ENCODE measurements around the gene OBP2B. TPM values are rescaled to one million over a fixed set of nuclear protein-coding genes. Genes with fewer than 3 reads are reported as not detected.

The OBP2B gene
- polyA plus RNA-seq, 1 donor from 2014 or later: not detected

GRCh38 chr9:133203506-133204075, 5.5 kb downstream of the OBP2B start:
- H3K9ac ChIP-seq (ENCODE audit: low read length): no peak overlapping the region
- H3K9me3 ChIP-seq (ENCODE audit: low read length): no peaks in the 10 kb centered on the region
- no peaks in the 10 kb centered on the region for H3F3A ChIP-seq (ENCODE audit: insufficient read depth, low read length, poor library complexity, severe bottlenecking)
- H3K27ac ChIP-seq (ENCODE audit: low read length): no peak overlapping the region
- no peaks in the 10 kb centered on the region for H3K79me2 ChIP-seq (replicated peaks; ENCODE audit: insufficient read depth, low read length)
- no peak overlapping the region for H3K4me2 ChIP-seq (ENCODE audit: low read length)
- H4K20me1 ChIP-seq (ENCODE audit: insufficient read depth): no peaks in the 10 kb centered on the region
- TF ChIP-seq RAD21 (conservative IDR thresholded peaks at IDR 0.05) (no peak), EZH2 (IDR thresholded peaks at IDR 0.05; ENCODE audit: borderline replicate concordance, insufficient read depth, low read length, poor library complexity, severe bottlenecking) (no peak), MXI1 (conservative IDR thresholded peaks at IDR 0.05; ENCODE audit: poor library complexity, severe bottlenecking) (no peak), EP300 (conservative IDR thresholded peaks at IDR 0.05; ENCODE audit: poor library complexity, severe bottlenecking) (no peak), CTCF (IDR thresholded peaks at IDR 0.05; ENCODE audit: poor library complexity, severe bottlenecking) (no peak), POLR2AphosphoS5 (IDR thresholded peaks at IDR 0.05) (no peak), TAF1 (IDR thresholded peaks at IDR 0.05; ENCODE audit: low read depth) (no peak), REST (IDR thresholded peaks at IDR 0.05; ENCODE audit: borderline replicate concordance) (no peak)
- H3K36me3 ChIP-seq (ENCODE audit: insufficient read depth, low read length): no peaks in the 10 kb centered on the region
- no peak overlapping the region for H2AFZ ChIP-seq (ENCODE audit: low read depth, low read length)
- H3K4me3 ChIP-seq (ENCODE audit: low read length): no peak overlapping the region
- H3K9me2 ChIP-seq (ENCODE audit: insufficient read depth, low read length): no peaks in the 10 kb centered on the region
- H3K27me3 ChIP-seq (ENCODE audit: insufficient read depth, low read depth, low read length): no peaks in the 10 kb centered on the region

GRCh38 chr9:133202688-133203453, 6.2 kb downstream of the OBP2B start:
- Histone ChIP-seq H2AFZ (ENCODE audit: low read depth, low read length) (no peak overlapping the region), H3K4me3 (ENCODE audit: low read length) (no peak overlapping the region), H3K9me2 (ENCODE audit: insufficient read depth, low read length) (no peaks in the 10 kb centered on the region), H3K27ac (ENCODE audit: low read length) (no peak overlapping the region), H3K27me3 (ENCODE audit: insufficient read depth, low read depth, low read length) (no peaks in the 10 kb centered on the region), H3K4me2 (ENCODE audit: low read length) (no peak overlapping the region), H3K36me3 (ENCODE audit: insufficient read depth, low read length) (no peaks in the 10 kb centered on the region), H3K9me3 (ENCODE audit: low read length) (no peaks in the 10 kb centered on the region), H4K20me1 (ENCODE audit: insufficient read depth) (no peaks in the 10 kb centered on the region), H3K79me2 (replicated peaks; ENCODE audit: insufficient read depth, low read length) (no peaks in the 10 kb centered on the region), H3K9ac (ENCODE audit: low read length) (no peak overlapping the region), H3F3A (ENCODE audit: insufficient read depth, low read length, poor library complexity, severe bottlenecking) (no peaks in the 10 kb centered on the region)
- TF ChIP-seq TAF1 (IDR thresholded peaks at IDR 0.05; ENCODE audit: low read depth): no peak
- TF ChIP-seq REST (IDR thresholded peaks at IDR 0.05; ENCODE audit: borderline replicate concordance): no peak
- TF ChIP-seq EP300 (conservative IDR thresholded peaks at IDR 0.05; ENCODE audit: poor library complexity, severe bottlenecking): no peak
- TF ChIP-seq SMC3 (conservative IDR thresholded peaks at IDR 0.05; ENCODE audit: poor library complexity): no peak
- no peak for TF ChIP-seq MXI1 (conservative IDR thresholded peaks at IDR 0.05; ENCODE audit: poor library complexity, severe bottlenecking)
- no peak for TF ChIP-seq EZH2 (IDR thresholded peaks at IDR 0.05; ENCODE audit: borderline replicate concordance, insufficient read depth, low read length, poor library complexity, severe bottlenecking)

Data from neural cell (in vitro differentiated cells).